NCI-H524 treated with DMSO at 0.1 percent for 48 hours (cell line): ENCODE measurements around the gene TMEM14A.

ENCODE experiments used
- DNase-seq: peaks from one replicate; lab custom pipeline; 2025; lab: John Stamatoyannopoulos, UW

The TMEM14A gene

GRCh38 chr6:52736145-52736544 is 65.2 kb downstream of the TMEM14A start:
- no peak for DNase-seq
